Gastrocnemius medialis (tissue), 4 donors: ENCODE data around the gene INSRR.

Experiments used
- POLR2A ChIP-seq, 2 donors: fragments of 450-650 bp; IDR thresholded peaks; one replicate each; pipeline ENCODE4 v1.6.1; 2017; ENCODE audit warnings: antibody characterized with exemption in 2 of 2, mild to moderate bottlenecking in 2 of 2, moderate library complexity in 2 of 2
- TF ChIP-seq, protein P1 (sequence below), 5 experiments: fragments of 450-650 bp in 3 of 5; fragments of 200-600 bp in 2 of 5; sonication (generic) in 2 of 5; IDR thresholded peaks in 4 of 5; conservative IDR thresholded peaks in 1 of 5; 1 replicate in 4 of 5; 2 replicates in 1 of 5; pipeline ENCODE4 v1.5.1; 2016 to 2019; ENCODE audit warnings: antibody characterized with exemption in 5 of 5, mild to moderate bottlenecking in 3 of 5, moderate library complexity in 3 of 5

DNA sequence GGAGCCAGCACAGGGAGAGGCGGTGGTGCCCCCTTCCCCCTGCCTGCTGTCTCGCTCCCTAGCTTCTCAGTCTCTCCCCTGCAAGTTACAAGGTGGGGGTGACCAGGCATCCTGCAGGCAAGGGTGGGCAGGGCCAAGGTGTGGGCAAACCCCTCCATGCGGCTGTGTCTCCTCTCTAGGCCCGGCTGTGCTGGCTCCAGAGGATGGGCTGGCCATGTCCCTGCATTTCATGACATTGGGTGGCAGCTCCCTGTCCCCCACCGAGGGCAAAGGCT lies 16.4 kb upstream of the INSRR start:
- TF ChIP-seq, protein P1, sequence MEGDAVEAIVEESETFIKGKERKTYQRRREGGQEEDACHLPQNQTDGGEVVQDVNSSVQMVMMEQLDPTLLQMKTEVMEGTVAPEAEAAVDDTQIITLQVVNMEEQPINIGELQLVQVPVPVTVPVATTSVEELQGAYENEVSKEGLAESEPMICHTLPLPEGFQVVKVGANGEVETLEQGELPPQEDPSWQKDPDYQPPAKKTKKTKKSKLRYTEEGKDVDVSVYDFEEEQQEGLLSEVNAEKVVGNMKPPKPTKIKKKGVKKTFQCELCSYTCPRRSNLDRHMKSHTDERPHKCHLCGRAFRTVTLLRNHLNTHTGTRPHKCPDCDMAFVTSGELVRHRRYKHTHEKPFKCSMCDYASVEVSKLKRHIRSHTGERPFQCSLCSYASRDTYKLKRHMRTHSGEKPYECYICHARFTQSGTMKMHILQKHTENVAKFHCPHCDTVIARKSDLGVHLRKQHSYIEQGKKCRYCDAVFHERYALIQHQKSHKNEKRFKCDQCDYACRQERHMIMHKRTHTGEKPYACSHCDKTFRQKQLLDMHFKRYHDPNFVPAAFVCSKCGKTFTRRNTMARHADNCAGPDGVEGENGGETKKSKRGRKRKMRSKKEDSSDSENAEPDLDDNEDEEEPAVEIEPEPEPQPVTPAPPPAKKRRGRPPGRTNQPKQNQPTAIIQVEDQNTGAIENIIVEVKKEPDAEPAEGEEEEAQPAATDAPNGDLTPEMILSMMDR (IDR thresholded peaks at IDR 0.05 in 4 of 5, conservative IDR thresholded peaks at IDR 0.05 in 1 of 5): no peak
- no peak for TF ChIP-seq POLR2A (IDR thresholded peaks at IDR 0.05)
